Measurements from ENCODE around the gene UNC79.

UNC79 gene

GRCh38 chr14:93729993-93730392, 299.3 kb downstream of the UNC79 start:
- no peak for DNase-seq

GRCh38 chr14:93731753-93732152, 301.0 kb downstream of the UNC79 start:
- no peak for DNase-seq

GRCh38 chr14:93732524-93732923, 301.8 kb downstream of the UNC79 start:
- DNase-seq: no peak

- DNase-seq: no peak
Observed at GRCh38 chr14:93733231-93733630, 302.5 kb downstream of the UNC79 start.

- DNase-seq: no peak
Observed at GRCh38 chr14:93733631-93734030, 302.9 kb downstream of the UNC79 start.

GRCh38 chr14:93734086-93734822, 303.5 kb downstream of the UNC79 start:
- no peak for DNase-seq

- no peak for DNase-seq
Observed at GRCh38 chr14:93735206-93735605, 304.5 kb downstream of the UNC79 start.

GRCh38 chr14:93736378-93737014, 305.8 kb downstream of the UNC79 start:
- no peak for DNase-seq

- no peak for DNase-seq
Observed at GRCh38 chr14:93737634-93738033, 306.9 kb downstream of the UNC79 start.

- DNase-seq: no peak
Observed at GRCh38 chr14:93741556-93742230, 311.0 kb downstream of the UNC79 start.

- DNase-seq: no peak
Observed at GRCh38 chr14:93742761-93743160, 312.0 kb downstream of the UNC79 start.

- DNase-seq: no peak
Observed at GRCh38 chr14:93743270-93744060, 312.7 kb downstream of the UNC79 start.

- no peak for DNase-seq
Observed at GRCh38 chr14:93744176-93744575, 313.4 kb downstream of the UNC79 start.

- DNase-seq: no peak
Observed at GRCh38 chr14:93744876-93745275, 314.1 kb downstream of the UNC79 start.

- no peak for DNase-seq
Observed at GRCh38 chr14:93745603-93746273, 315.0 kb downstream of the UNC79 start.

- no peak for DNase-seq
Observed at GRCh38 chr14:93747102-93747501, 316.4 kb downstream of the UNC79 start.

- DNase-seq: no peak
Observed at GRCh38 chr14:93747560-93747959, 316.8 kb downstream of the UNC79 start.

- no peak for DNase-seq
Observed at GRCh38 chr14:93748208-93749075, 317.7 kb downstream of the UNC79 start.

- DNase-seq: no peak
Observed at GRCh38 chr14:93749076-93749420, 318.3 kb downstream of the UNC79 start.

- no peak for DNase-seq
Observed at GRCh38 chr14:93751946-93752655, 321.4 kb downstream of the UNC79 start.
